ENCODE results near the gene SLC34A3. TPM values are rescaled to one million over a fixed set of nuclear protein-coding genes. Genes with fewer than 3 reads are reported as not detected.

Gene SLC34A3
- total RNA-seq, 1 donor from 2014 or later, result 0.09 TPM

GRCh38 chr9:137244486-137245449 lies 14.1 kb downstream of the SLC34A3 start:
- no peak for FAIRE-seq
- no peak overlapping the region for H3K27ac Mint-ChIP-seq (ENCODE audit: unreplicated experiment)
- Histone ChIP-seq H2AFZ (ENCODE audit: low read depth, low read length) (no peak overlapping the region), H3K4me1 (ENCODE audit: insufficient read depth, low read length) (peaks cover 25% of the 10 kb centered on the region), H3K27ac (ENCODE audit: low read depth, low read length) (no peak overlapping the region), H3K4me3 (ENCODE audit: insufficient read depth, low read depth, low read length) (no peak overlapping the region), H4K20me1 (ENCODE audit: insufficient read depth, low read length) (peaks cover 37% of the 10 kb centered on the region), H3K79me2 (ENCODE audit: insufficient read depth, low read length) (peaks cover 37% of the 10 kb centered on the region), H3K4me2 (ENCODE audit: low read length) (peak overlapping the region; percentile 90), H3K27me3 (ENCODE audit: insufficient read depth, low read length) (no peaks in the 10 kb centered on the region), H3K36me3 (ENCODE audit: insufficient read depth, low read length) (peaks cover 9% of the 10 kb centered on the region), H3K9me3 (ENCODE audit: insufficient read depth, low read depth, low read length) (no peaks in the 10 kb centered on the region), H3K9ac (ENCODE audit: low read length) (peak overlapping the region; percentile 88)
- no peak for DNase-seq (ENCODE audit: low read depth)
- H3K4me1 Mint-ChIP-seq (ENCODE audit: low read depth, unreplicated experiment), result peaks cover 18% of the 10 kb centered on the region
- TF ChIP-seq, protein P1, sequence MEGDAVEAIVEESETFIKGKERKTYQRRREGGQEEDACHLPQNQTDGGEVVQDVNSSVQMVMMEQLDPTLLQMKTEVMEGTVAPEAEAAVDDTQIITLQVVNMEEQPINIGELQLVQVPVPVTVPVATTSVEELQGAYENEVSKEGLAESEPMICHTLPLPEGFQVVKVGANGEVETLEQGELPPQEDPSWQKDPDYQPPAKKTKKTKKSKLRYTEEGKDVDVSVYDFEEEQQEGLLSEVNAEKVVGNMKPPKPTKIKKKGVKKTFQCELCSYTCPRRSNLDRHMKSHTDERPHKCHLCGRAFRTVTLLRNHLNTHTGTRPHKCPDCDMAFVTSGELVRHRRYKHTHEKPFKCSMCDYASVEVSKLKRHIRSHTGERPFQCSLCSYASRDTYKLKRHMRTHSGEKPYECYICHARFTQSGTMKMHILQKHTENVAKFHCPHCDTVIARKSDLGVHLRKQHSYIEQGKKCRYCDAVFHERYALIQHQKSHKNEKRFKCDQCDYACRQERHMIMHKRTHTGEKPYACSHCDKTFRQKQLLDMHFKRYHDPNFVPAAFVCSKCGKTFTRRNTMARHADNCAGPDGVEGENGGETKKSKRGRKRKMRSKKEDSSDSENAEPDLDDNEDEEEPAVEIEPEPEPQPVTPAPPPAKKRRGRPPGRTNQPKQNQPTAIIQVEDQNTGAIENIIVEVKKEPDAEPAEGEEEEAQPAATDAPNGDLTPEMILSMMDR (IDR thresholded peaks at IDR 0.05; ENCODE audit: insufficient read depth, low read depth, low read length), result no peak
- no peak for TF ChIP-seq EZH2 (IDR thresholded peaks at IDR 0.05; ENCODE audit: insufficient read depth, low read length)
- no peaks in the 10 kb centered on the region for H3K9me3 Mint-ChIP-seq (ENCODE audit: unreplicated experiment)
- H3K4me3 Mint-ChIP-seq (ENCODE audit: unreplicated experiment), result peak overlapping the region; percentile 94
- H3K36me3 Mint-ChIP-seq (ENCODE audit: low read depth, unreplicated experiment), result peaks cover 8% of the 10 kb centered on the region
- H3K27me3 Mint-ChIP-seq (ENCODE audit: low read depth, unreplicated experiment), result peaks cover 4% of the 10 kb centered on the region

GRCh38 chr9:137245450-137246421 lies 15.0 kb downstream of the SLC34A3 start:
- TF ChIP-seq, protein P1 (IDR thresholded peaks at IDR 0.05; ENCODE audit: insufficient read depth, low read depth, low read length), result no peak
- no peak for TF ChIP-seq EZH2 (IDR thresholded peaks at IDR 0.05; ENCODE audit: insufficient read depth, low read length)
- Mint-ChIP-seq H3K9me3 (ENCODE audit: unreplicated experiment) (no peaks in the 10 kb centered on the region), H3K27ac (ENCODE audit: unreplicated experiment) (no peak overlapping the region), H3K36me3 (ENCODE audit: low read depth, unreplicated experiment) (peaks cover 8% of the 10 kb centered on the region), H3K4me1 (ENCODE audit: low read depth, unreplicated experiment) (peaks cover 18% of the 10 kb centered on the region), H3K27me3 (ENCODE audit: low read depth, unreplicated experiment) (peaks cover 4% of the 10 kb centered on the region), H3K4me3 (ENCODE audit: unreplicated experiment) (peak overlapping the region; percentile 40)
- Histone ChIP-seq H3K36me3 (ENCODE audit: insufficient read depth, low read length) (peaks cover 9% of the 10 kb centered on the region), H3K4me1 (ENCODE audit: insufficient read depth, low read length) (peaks cover 18% of the 10 kb centered on the region), H3K27ac (ENCODE audit: low read depth, low read length) (no peak overlapping the region), H3K9me3 (ENCODE audit: insufficient read depth, low read depth, low read length) (no peaks in the 10 kb centered on the region), H3K27me3 (ENCODE audit: insufficient read depth, low read length) (no peaks in the 10 kb centered on the region), H3K4me3 (ENCODE audit: insufficient read depth, low read depth, low read length) (no peak overlapping the region), H3K9ac (ENCODE audit: low read length) (no peak overlapping the region), H4K20me1 (ENCODE audit: insufficient read depth, low read length) (peaks cover 37% of the 10 kb centered on the region), H2AFZ (ENCODE audit: low read depth, low read length) (no peak overlapping the region), H3K4me2 (ENCODE audit: low read length) (no peak overlapping the region), H3K79me2 (ENCODE audit: insufficient read depth, low read length) (peaks cover 32% of the 10 kb centered on the region)
- FAIRE-seq (no peak), DNase-seq (ENCODE audit: low read depth) (no peak)
